ENCODE results near the gene RORB.

DNA sequence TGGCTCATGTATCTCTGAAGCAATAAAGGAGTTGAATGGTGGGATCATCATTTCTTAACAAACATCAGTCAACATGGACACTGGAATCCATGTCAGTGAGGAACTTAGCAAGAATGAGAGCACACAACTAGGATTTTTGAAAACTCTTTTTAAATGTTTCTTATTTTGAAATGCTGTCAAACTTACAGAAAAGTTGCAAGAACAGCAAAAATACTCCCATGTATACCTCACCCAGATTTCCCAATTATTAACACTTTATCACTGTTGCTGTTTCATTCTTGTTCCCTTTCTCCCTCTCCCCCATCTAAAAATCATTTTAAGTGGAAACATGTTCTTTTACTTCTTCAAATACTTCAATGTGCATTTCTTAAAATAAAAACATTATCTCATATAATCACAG, 65.5 kb downstream of the RORB start:
- TF ChIP-seq POLR2A (IDR thresholded peaks at IDR 0.05) = no peak
- no peak for TF ChIP-seq CTCF (IDR thresholded peaks at IDR 0.05)

Measured in esophagus squamous epithelium (tissue), 4 donors.